CD4-positive, alpha-beta T cell (primary cell): Measurements from ENCODE around the gene STX18. TPM values are rescaled to one million over a fixed set of nuclear protein-coding genes. Genes with fewer than 3 reads are reported as not detected.

Experiments used
- ATAC-seq: fragments of 200-7000 bp; cut with Tn5 transposase; one replicate; pipeline ENCODE4 v1.10.0; 2022; ENCODE audit warnings: mild to moderate bottlenecking; ENCODE audit not compliant: poor library complexity
- CTCF ChIA-PET: fragments of 350-600 bp; sonication (Branson Sonifier 250); formaldehyde crosslinking; loops from one replicate; lab custom pipeline; 2021; ENCODE audit warnings: antibody characterized with exemption, inconsistent platforms; lab: Charles Lee
- POLR2A ChIA-PET: fragments of 350-600 bp; sonication (Branson Sonifier 250); formaldehyde crosslinking; loops from one replicate; lab custom pipeline; 2021; ENCODE audit warnings: antibody characterized with exemption, inconsistent platforms; lab: Charles Lee
- DNase-seq, 14 experiments: peaks; one replicate each; pipeline ENCODE4 v3.0.0-alpha.2; 2013 to 2020; ENCODE audit warnings: mixed read lengths in 2 of 14
- H3K27ac ChIP-seq, 2 donors: one replicate each; pipeline versions ENCODE4 v1.5.1 to v1.7.0; 2013; ENCODE audit warnings: low read length in 2 of 2, low read depth in 1 of 2, mild to moderate bottlenecking in 1 of 2
- H3K27me3 ChIP-seq, 2 experiments: 1 replicate in 1 of 2; 2 replicates in 1 of 2; pipeline versions ENCODE4 v1.6.1 to v1.7.0; 2013; ENCODE audit warnings: low read length in 2 of 2, control low read depth in 1 of 2, mild to moderate bottlenecking in 1 of 2, moderate library complexity in 1 of 2; ENCODE audit not compliant: insufficient read depth in 2 of 2, control insufficient read depth in 1 of 2
- H3K36me3 ChIP-seq: one replicate; pipeline ENCODE4 v1.6.1; 2013; ENCODE audit warnings: low read length, control low read depth; ENCODE audit not compliant: insufficient read depth
- H3K4me1 ChIP-seq: one replicate; pipeline ENCODE4 v1.6.1; 2013; ENCODE audit warnings: low read length, control low read depth; ENCODE audit not compliant: insufficient read depth
- H3K4me3 ChIP-seq: one replicate; pipeline ENCODE4 v1.5.1; 2013; ENCODE audit warnings: mild to moderate bottlenecking, low read length, moderate library complexity
- H3K9me3 ChIP-seq, 2 experiments: 1 replicate in 1 of 2; 2 replicates in 1 of 2; pipeline versions ENCODE4 v1.6.1 to v1.7.0; 2013; ENCODE audit warnings: low read length in 2 of 2, mild to moderate bottlenecking in 2 of 2, control low read depth in 1 of 2, moderate library complexity in 1 of 2; ENCODE audit not compliant: control insufficient read depth in 1 of 2, insufficient read depth in 1 of 2
- H3K27ac Mint-ChIP-seq: one replicate; pipeline ENCODE4 v1.8.0; 2020; ENCODE audit warnings: mixed read lengths
- H3K27me3 Mint-ChIP-seq: one replicate; pipeline ENCODE4 v1.8.0; 2021; ENCODE audit warnings: mixed read lengths
- H3K36me3 Mint-ChIP-seq: one replicate; pipeline ENCODE4 v1.8.0; 2021; ENCODE audit warnings: low read depth, mixed read lengths
- H3K4me1 Mint-ChIP-seq: one replicate; pipeline ENCODE4 v1.8.0; 2021; ENCODE audit warnings: low read depth, mixed read lengths
- H3K4me3 Mint-ChIP-seq: one replicate; pipeline ENCODE4 v1.8.0; 2020; ENCODE audit warnings: mild to moderate bottlenecking, mixed read lengths
- H3K9me3 Mint-ChIP-seq: one replicate; pipeline ENCODE4 v1.8.0; 2020; ENCODE audit warnings: mixed read lengths
- CTCF ChIP-seq: fragments of 200-600 bp; IDR thresholded peaks from one replicate; pipeline ENCODE4 v1.8.0; 2022; ENCODE audit warnings: antibody characterized with exemption, mild to moderate bottlenecking
- intact Hi-C, 2 experiments: fragments of 100-400 bp; cut with DNase I in 1 of 2; cut with micrococcal nuclease in 1 of 2; formaldehyde crosslinking; loops; one replicate each; pipeline versions ENCODE4 v1.15.1 to v1.9.0; 2023 to 2025; cut with DNase I, micrococcal nuclease
- polyA plus RNA-seq, 2 donors: library from polyadenylated mRNA; unstranded; fragments of 120-200 nt; gene quantifications; one replicate each; pipeline ENCODE4 v1.2.1, GENCODE V29; 2013
- total RNA-seq, 174 experiments: library from RNA in 2 of 174; stranded (reverse) in 2 of 174; gene quantifications; one replicate each; pipeline ENCODE4 v1.2.3 and lab custom pipeline; 2021 to 2026

Gene STX18
- total RNA-seq (10 to 100 TPM; 15.2 to 15.5 TPM), total RNA-seq (lab: John Stamatoyannopoulos, UW) (17.0 to 50.2 (median 30.4) reads per million in 172 experiments)
- 25.9 TPM for polyA plus RNA-seq (2013, experiment 1 of 2)
- 29.8 TPM for polyA plus RNA-seq (2013, experiment 2 of 2)

- Mint-ChIP-seq H3K4me3 (peak within 1 kb of the TSS; percentile 98), H3K27me3 (no peaks in the 10 kb centered on the region), H3K9me3 (no peaks in the 10 kb centered on the region), H3K27ac (peak within 1 kb of the TSS; percentile 97), H3K36me3 (peaks cover 33% of the 10 kb centered on the region), H3K4me1 (peaks cover 69% of the 10 kb centered on the region)
- intact Hi-C loops, result loop anchor here (1.0 to 10.0 kb wide), 6 partner anchors 33 to 587 kb away; partner anchors contain the start of genes TMEM128 (in 2 of the 2), LYAR (in 1 of the 2) and ZBTB49 (in 1 of the 2)
- H3K9me3 ChIP-seq, result no peaks in the 10 kb centered on the region
- no peaks in the 10 kb centered on the region for H3K27me3 ChIP-seq
- peaks cover 10% of the 10 kb centered on the region for H3K36me3 ChIP-seq
- H3K4me1 ChIP-seq, result peaks cover 32% of the 10 kb centered on the region
- POLR2A ChIA-PET, result interaction anchor here (0.6 to 2.3 kb wide), 14 partner anchors 9 to 825 kb away, joined by 3 to 25 read pairs (median 4); partner anchors contain the start of genes LYAR and TMEM128
- TF ChIP-seq CTCF, result no peak
- peak within 1 kb of the TSS; percentile 58 to 81 for H3K27ac ChIP-seq
- DNase-seq, result peak; percentile 74 to 93 (median 86)
- peak within 1 kb of the TSS; percentile 92 for H3K4me3 ChIP-seq
- ATAC-seq, result peak; percentile 92
- CTCF ChIA-PET, result interaction anchor here (0.9 to 2.3 kb wide), 3 partner anchors 17 to 54 kb away, joined by 4 to 7 read pairs (median 5); no protein-coding TSS in a partner anchor
Observed at GRCh38 chr4:4541661-4542570, at the start of gene STX18. Gene STX18 (minus strand): TSS chr4:4542048. CDS start chr4:4541964, 84 bp downstream.

- Mint-ChIP-seq H3K4me3 (no peak overlapping the region), H3K27ac (no peak overlapping the region), H3K36me3 (peaks cover 50% of the 10 kb centered on the region), H3K27me3 (no peaks in the 10 kb centered on the region), H3K9me3 (peaks cover 13% of the 10 kb centered on the region), H3K4me1 (no peaks in the 10 kb centered on the region)
- Histone ChIP-seq H3K36me3 (no peaks in the 10 kb centered on the region), H3K4me1 (no peaks in the 10 kb centered on the region), H3K27ac (no peak overlapping the region), H3K9me3 (peaks cover 10 to 14% of the 10 kb centered on the region in 2 experiments), H3K27me3 (no peaks in the 10 kb centered on the region), H3K4me3 (no peak overlapping the region)
- CTCF ChIA-PET, result no interaction called here
- TF ChIP-seq CTCF, result no peak
- DNase-seq (no peak), ATAC-seq (no peak)
- intact Hi-C loops, result no loop called here
- POLR2A ChIA-PET, result no interaction called here
Observed at GRCh38 chr4:4591071-4591470, 49.2 kb upstream of the STX18 start.

DNA sequence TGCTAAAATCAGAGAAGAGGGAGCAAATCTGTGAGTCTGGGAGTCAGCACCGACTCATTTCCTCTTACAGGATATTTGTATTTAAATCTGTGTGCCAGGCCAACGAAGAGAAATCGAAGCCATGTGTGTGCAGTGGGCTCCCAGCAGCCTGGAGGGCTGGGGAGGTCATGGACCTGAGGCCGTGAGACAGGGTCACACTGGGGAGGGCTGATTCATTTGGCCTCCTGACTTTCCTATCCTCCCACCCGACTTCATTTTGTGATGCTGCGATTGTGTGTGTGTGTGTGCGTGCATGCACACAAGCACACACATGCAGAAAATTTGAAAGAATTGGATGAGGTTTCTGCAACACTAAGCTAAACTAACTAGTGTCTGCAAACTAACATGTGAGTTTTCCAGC lies 48.7 kb upstream of the STX18 start:
- Histone ChIP-seq H3K9me3 (peaks cover 8 to 14% of the 10 kb centered on the region in 2 experiments), H3K4me3 (no peak overlapping the region), H3K27ac (no peak overlapping the region), H3K27me3 (no peaks in the 10 kb centered on the region), H3K4me1 (no peaks in the 10 kb centered on the region), H3K36me3 (no peaks in the 10 kb centered on the region)
- H3K27ac Mint-ChIP-seq, result no peak overlapping the region
- no peaks in the 10 kb centered on the region for H3K4me1 Mint-ChIP-seq
- ATAC-seq, result no peak
- peaks cover 50% of the 10 kb centered on the region for H3K36me3 Mint-ChIP-seq
- ChIA-PET POLR2A (no interaction called here), CTCF (no interaction called here)
- intact Hi-C loops, result no loop called here
- no peak for DNase-seq
- no peak for TF ChIP-seq CTCF
- H3K27me3 Mint-ChIP-seq, result no peaks in the 10 kb centered on the region
- H3K9me3 Mint-ChIP-seq, result peaks cover 9% of the 10 kb centered on the region
- no peak overlapping the region for H3K4me3 Mint-ChIP-seq
